Kidney (tissue), 14 donors: Measurements from ENCODE around the gene TLR4. TPM values are rescaled to one million over a fixed set of nuclear protein-coding genes. Genes with fewer than 3 reads are reported as not detected.

Experiments used
- DNase-seq, 5 donors: peaks; one replicate each; pipeline ENCODE4 v3.0.0-alpha.2; 2013 to 2020
- FAIRE-seq: peaks from 2 replicates; lab custom pipeline; 2012; peaks lifted over from hg19 to GRCh38; lab: Jason Lieb, UNC
- H3K27ac ChIP-seq, 2 donors: one replicate each; pipeline ENCODE4 v1.7.0; 2013; ENCODE audit warnings: low read depth in 2 of 2, low read length in 2 of 2, inconsistent platforms in 1 of 2
- H3K27me3 ChIP-seq: one replicate; pipeline ENCODE4 v1.7.1; 2013; ENCODE audit warnings: low read length, inconsistent platforms; ENCODE audit not compliant: control insufficient read depth, insufficient read depth
- H3K36me3 ChIP-seq, 3 donors: one replicate each; pipeline versions ENCODE4 v1.7.0 to v1.7.1; 2013; ENCODE audit warnings: low read length in 3 of 3, control low read depth in 1 of 3, inconsistent platforms in 1 of 3; ENCODE audit not compliant: insufficient read depth in 3 of 3, control insufficient read depth in 2 of 3
- H3K4me1 ChIP-seq, 3 donors: one replicate each; pipeline versions ENCODE4 v1.7.0 to v1.7.1; 2013; ENCODE audit warnings: low read length in 3 of 3, inconsistent platforms in 1 of 3, low read depth in 1 of 3; ENCODE audit not compliant: control insufficient read depth in 2 of 3, insufficient read depth in 2 of 3
- H3K4me3 ChIP-seq, 3 donors: one replicate each; pipeline versions ENCODE4 v1.7.0 to v1.8.1; 2013; ENCODE audit warnings: low read length in 3 of 3, control low read depth in 1 of 3, inconsistent platforms in 1 of 3
- H3K9ac ChIP-seq, 3 donors: one replicate each; pipeline versions ENCODE4 v1.7.0 to v1.7.1; 2013; ENCODE audit warnings: low read length in 3 of 3, control low read depth in 1 of 3, inconsistent platforms in 1 of 3
- H3K9me3 ChIP-seq, 3 donors: one replicate each; pipeline versions ENCODE4 v1.7.0 to v1.7.1; 2013; ENCODE audit warnings: low read length in 3 of 3, control low read depth in 1 of 3, inconsistent platforms in 1 of 3; ENCODE audit not compliant: control insufficient read depth in 2 of 3, insufficient read depth in 1 of 3
- CTCF ChIP-seq: IDR thresholded peaks from 3 replicates; pipeline ENCODE4 v1.5.1; 2012; ENCODE audit warnings: mild to moderate bottlenecking, moderate library complexity, borderline replicate concordance; ENCODE audit not compliant: insufficient read depth; ENCODE audit errors: extremely low read depth
- intact Hi-C: fragments of 100-400 bp; cut with DNase I; formaldehyde crosslinking; loops from one replicate; pipeline ENCODE4 v1.11.1; 2022
- polyA plus RNA-seq: library from polyadenylated mRNA; stranded (reverse); fragments of 350-450 nt; fragmentation: Illumina TruSeq; extraction: RNeasy Lipid Tissue Mini Kit (QIAGEN cat#74804); gene quantifications from one replicate; pipeline ENCODE4 v1.2.3, GENCODE V29; 2014; ENCODE audit warnings: low read depth, low replicate concordance; ENCODE audit not compliant: insufficient read depth
- total RNA-seq: library from RNA; stranded (reverse); fragmentation: NEBNext Ultra II Directional; extraction: Animal tissue kit (Norgen Biotek cat#: 25700); gene quantifications from one replicate; pipeline ENCODE4 v1.2.1, GENCODE V29; 2021
- donor health status: control.
- donor health status: control.
- donor health status: control.
- donor health status: control.
- donor health status: control.
- donor health status: DM: yes; HTN: yes; CAD: no.
- donor health status: Normal renal cell carcinoma (clear cell type).

The TLR4 gene
- total and polyA plus RNA-seq, 2 donors from 2014 or later: 5.8 to 33.4 TPM

- Histone ChIP-seq H3K9ac (no peak overlapping the region), H3K27me3 (no peaks in the 10 kb centered on the region), H3K27ac (no peak overlapping the region), H3K4me1 (peaks cover 0 to 7% (median 0%) of the 10 kb centered on the region in 3 donors), H3K4me3 (no peak overlapping the region), H3K9me3 (no peaks in the 10 kb centered on the region), H3K36me3 (no peaks in the 10 kb centered on the region)
- no peak for DNase-seq
- TF ChIP-seq CTCF: no peak
- intact Hi-C loops: no loop called here
- no peak for FAIRE-seq
Measured at GRCh38 chr9:117720987-117721386, 16.8 kb downstream of the TLR4 start.

- Histone ChIP-seq H3K9ac (no peak overlapping the region), H3K36me3 (no peaks in the 10 kb centered on the region), H3K27ac (peak overlapping the region in 1 of 2 donors; percentile 6), H3K27me3 (no peaks in the 10 kb centered on the region), H3K9me3 (no peaks in the 10 kb centered on the region), H3K4me3 (no peak overlapping the region), H3K4me1 (peaks cover 0 to 7% (median 0%) of the 10 kb centered on the region in 3 donors)
- DNase-seq (no peak), FAIRE-seq (no peak)
- intact Hi-C loops: no loop called here
- TF ChIP-seq CTCF: no peak
Measured at GRCh38 chr9:117722108-117722761, 18.0 kb downstream of the TLR4 start.

DNA sequence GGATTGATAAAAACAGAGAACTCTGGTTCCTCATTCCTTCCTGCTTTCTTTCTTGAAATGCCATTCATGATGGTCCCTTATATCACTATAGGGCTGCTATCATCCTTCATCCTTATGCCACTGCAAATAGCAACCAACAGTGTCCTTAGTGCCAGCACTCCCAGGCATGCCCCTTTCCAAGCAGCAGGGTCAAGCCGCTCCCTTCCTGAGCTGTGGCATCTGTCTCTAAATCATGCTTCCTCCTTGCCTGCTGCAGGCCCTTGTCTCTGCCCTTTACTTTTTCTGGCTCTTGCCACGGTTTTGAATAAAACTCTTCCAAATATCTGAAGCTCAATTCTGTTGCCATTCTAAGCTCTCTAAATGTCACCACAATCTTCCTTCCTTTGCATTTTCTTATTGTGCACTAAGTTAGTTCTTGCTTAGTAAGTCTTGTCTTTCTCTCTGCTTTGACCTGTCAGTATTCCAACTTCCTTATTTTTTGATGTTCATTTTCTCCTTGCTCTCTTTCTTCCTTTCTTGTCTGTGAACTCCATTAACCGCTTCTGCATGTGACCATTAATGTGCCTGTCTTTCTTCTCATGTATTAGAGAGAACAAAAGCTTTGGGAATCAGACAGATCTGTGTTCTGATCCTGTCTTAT lies 19.9 kb downstream of the TLR4 start:
- Histone ChIP-seq H3K9me3 (no peaks in the 10 kb centered on the region), H3K27ac (peak overlapping the region; percentile 28 to 62), H3K4me3 (no peak overlapping the region), H3K27me3 (no peaks in the 10 kb centered on the region), H3K9ac (no peak overlapping the region), H3K36me3 (no peaks in the 10 kb centered on the region), H3K4me1 (peaks cover 0 to 7% (median 0%) of the 10 kb centered on the region in 3 donors)
- TF ChIP-seq CTCF: no peak
- FAIRE-seq: no peak
- intact Hi-C loops: no loop called here
- peak in 1 of 5 donors; percentile 47 for DNase-seq
